K562 (cell line): Measurements from ENCODE around the gene ZNF584. TPM values are rescaled to one million over a fixed set of nuclear protein-coding genes. Genes with fewer than 3 reads are reported as not detected.
A peak's percentile ranks its signal among the peaks of the same experiment; 100 is the strongest.

Experiments
- ATAC-seq: fragments of 200-7000 bp; cut with Tn5 transposase; 3 replicates; pipeline ENCODE4 v1.9.1; 2020; ENCODE audit warnings: moderate library complexity
- BruUV-seq: library from RNA; stranded (reverse); fragments of 400-500 nt; replicated peaks from 2 replicates; lab custom pipeline; 2021; lab: Mats Ljungman, UMichigan
- CTCF ChIA-PET: fragments of 300-600 bp; formaldehyde crosslinking; extraction: SDS; loops from one replicate; lab custom pipeline; 2021; ENCODE audit warnings: low intra/inter-chr PET ratio; lab: Yijun Ruan, JAX
- POLR2A ChIA-PET: fragments of 300-600, 350-650 bp; sonication (Branson Sonifier 250); formaldehyde crosslinking; extraction: SDS; loops from one replicate; lab custom pipeline; 2021; ENCODE audit warnings: antibody characterized with exemption, inconsistent platforms; lab: Yijun Ruan, JAX
- DNase-seq, 4 experiments: peaks; one replicate each; pipeline versions ENCODE4 v3.0.0 to v3.0.0-alpha.2; 2011 to 2018; ENCODE audit warnings: low spot score in 3 of 4, mixed read lengths in 3 of 4; ENCODE audit errors: extremely low read depth in 1 of 4
- FAIRE-seq: peaks from 2 replicates; lab custom pipeline; 2011; peaks lifted over from hg19 to GRCh38; lab: Jason Lieb, UNC
- H2AFZ ChIP-seq: 2 replicates; pipeline ENCODE4 v1.6.0; 2011; ENCODE audit warnings: low read depth, low read length, control low read depth, inconsistent platforms
- H3K27ac ChIP-seq: fragments of 200-600 bp; 3 replicates; pipeline ENCODE4 v1.8.0; 2011; ENCODE audit warnings: low read depth, mild to moderate bottlenecking, control low read depth, inconsistent platforms, low read length, moderate library complexity, mixed read lengths; ENCODE audit errors: extremely low read depth
- H3K27me3 ChIP-seq, 2 experiments: fragments of 300-600 bp in 1 of 2; 2 replicates in 1 of 2; 3 replicates in 1 of 2; pipeline versions ENCODE4 v1.6.0 to v1.8.0; 2011; ENCODE audit warnings: inconsistent platforms in 2 of 2, low read length in 2 of 2, mild to moderate bottlenecking in 1 of 2, mixed read lengths in 1 of 2, moderate library complexity in 1 of 2; ENCODE audit not compliant: control insufficient read depth in 2 of 2, insufficient read depth in 2 of 2
- H3K36me3 ChIP-seq: fragments of 300-600 bp; 3 replicates; pipeline ENCODE4 v1.8.0; 2011; ENCODE audit warnings: mild to moderate bottlenecking, low read length, inconsistent platforms; ENCODE audit not compliant: control insufficient read depth, insufficient read depth
- H3K4me1 ChIP-seq, 2 experiments: fragments of 200-600 bp in 1 of 2; replicated peaks in 1 of 2; 2 replicates in 1 of 2; 3 replicates in 1 of 2; pipeline versions ENCODE4 v1.5.1 to v1.8.0; 2011; ENCODE audit warnings: inconsistent platforms in 2 of 2, low read length in 2 of 2, mild to moderate bottlenecking in 1 of 2, mixed read lengths in 1 of 2, moderate library complexity in 1 of 2; ENCODE audit not compliant: control insufficient read depth in 2 of 2, insufficient read depth in 2 of 2
- H3K4me2 ChIP-seq: 2 replicates; pipeline ENCODE4 v1.6.1; 2011; ENCODE audit warnings: low read length, control low read depth, inconsistent platforms, mixed read lengths; ENCODE audit not compliant: insufficient read depth
- H3K4me3 ChIP-seq: fragments of 200-600 bp; sonication (generic), shearing (Covaris generic); 2 replicates; pipeline ENCODE4 v1.5.1; 2016; ENCODE audit warnings: control low read depth, inconsistent platforms
- H3K79me2 ChIP-seq: fragments of 200-600 bp; 3 replicates; pipeline ENCODE4 v1.8.0; 2011; ENCODE audit warnings: low read length, inconsistent platforms; ENCODE audit not compliant: control insufficient read depth, insufficient read depth
- H3K9ac ChIP-seq, 2 experiments: 2 replicates each; pipeline versions ENCODE4 v1.6.0 to v1.6.1; 2011; ENCODE audit warnings: low read depth in 2 of 2, low read length in 2 of 2, control low read depth in 1 of 2, inconsistent platforms in 1 of 2, mild to moderate bottlenecking in 1 of 2, mixed read lengths in 1 of 2; ENCODE audit not compliant: insufficient read depth in 1 of 2
- H3K9me1 ChIP-seq: one replicate; pipeline ENCODE4 v1.6.0; 2011; ENCODE audit warnings: inconsistent platforms, mild to moderate bottlenecking, low read length, moderate library complexity; ENCODE audit not compliant: control insufficient read depth, insufficient read depth
- H3K9me3 ChIP-seq: replicated peaks from 2 replicates; pipeline ENCODE4 v1.5.1; 2011; ENCODE audit warnings: low read depth, low read length, inconsistent platforms; ENCODE audit not compliant: control insufficient read depth, insufficient read depth
- H4K20me1 ChIP-seq: replicated peaks from 2 replicates; pipeline ENCODE4 v1.6.1; 2011; ENCODE audit warnings: low read length, inconsistent platforms, mixed read lengths; ENCODE audit not compliant: control insufficient read depth, insufficient read depth
- CEBPB ChIP-seq: fragments of 450-650 bp; IDR thresholded peaks from 2 replicates; pipeline ENCODE4 v1.6.1; 2016; ENCODE audit warnings: missing genetic modification characterization, missing compliant biosample characterization
- EZH2 ChIP-seq: IDR thresholded peaks from 2 replicates; pipeline ENCODE4 v1.6.1; 2012; ENCODE audit warnings: low read depth, mild to moderate bottlenecking, inconsistent platforms, low read length, borderline replicate concordance
- MED1 ChIP-seq: sonication (generic); formaldehyde crosslinking; IDR thresholded peaks from 2 replicates; pipeline ENCODE4 v1.8.1; 2023; ENCODE audit warnings: missing genetic modification reagents, borderline replicate concordance
- PTRF ChIP-seq: fragments of 450-650 bp; IDR thresholded peaks from 2 replicates; pipeline ENCODE4 v1.6.1; 2016; ENCODE audit warnings: mild to moderate bottlenecking, missing genetic modification characterization, missing compliant biosample characterization
- WGBS: fragments of 100-300 bp; shearing (Covaris generic); methylation state at CpG from one replicate; pipeline ENCODE4 v1.1.6; 2016; ENCODE audit warnings: low coverage, mixed read lengths; ENCODE audit not compliant: insufficient coverage; ENCODE audit errors: missing lambda C conversion rate; 5-methylcytosine and 5-hydroxymethylcytosine counted together
- in situ Hi-C: fragments of 300-500 bp; cut with MboI; formaldehyde crosslinking; loops from 4 replicates; pipeline ENCODE4 v1.15.0; 2018; ENCODE audit warnings: inconsistent platforms, mixed read lengths
- intact Hi-C: fragments of 100-400 bp; cut with micrococcal nuclease; formaldehyde crosslinking; loops from 2 replicates; pipeline ENCODE4 v1.14.2; 2022
- polyA plus RNA-seq, 8 experiments: library from polyadenylated mRNA; depleted of rRNA in 4 of 8; stranded (reverse) in 5 of 8; unstranded in 3 of 8; fragments of >200 nt; fragmentation: Nextera tagmentation in 2 of 8; fragmentation: Illumina TruSeq in 1 of 8; extraction: Ambion mirVana in 2 of 8; extraction: Trizol in 1 of 8; gene quantifications; 2 replicates each; pipeline versions ENCODE4 v1.2.1 to v1.2.3, GENCODE V29; 2011 to 2014; ENCODE audit warnings: inconsistent platforms in 1 of 8, missing spikeins in 1 of 8
- total RNA-seq, 7 experiments: library from RNA; depleted of rRNA in 6 of 7; stranded (reverse); fragments of >200 nt in 6 of 7; fragmentation: Illumina TruSeq in 2 of 7; extraction: Trizol in 2 of 7; gene quantifications; 2 replicates each; pipeline versions ENCODE4 v1.2.1 to v1.2.3, GENCODE V29; 2011 to 2021; ENCODE audit warnings: low replicate concordance in 1 of 7
- TF ChIP-seq, protein P1 (sequence below): fragments of 250-450 bp; sonication (Bioruptor Pico); IDR thresholded peaks from 2 replicates; pipeline ENCODE4 v1.5.1; 2021; ENCODE audit warnings: mild to moderate bottlenecking
- TF ChIP-seq, protein P2 (sequence below): fragments of 450-650 bp; IDR thresholded peaks from 2 replicates; pipeline ENCODE4 v1.6.1; 2018; ENCODE audit not compliant: partially characterized antibody

Gene ZNF584
- total and polyA plus RNA-seq, 9 of the 15 experiments (the other 6 are each of a cell fraction or from before 2014, with no cell fraction given), result 5.8 to 43.4 (median 24.6) TPM

DNA sequence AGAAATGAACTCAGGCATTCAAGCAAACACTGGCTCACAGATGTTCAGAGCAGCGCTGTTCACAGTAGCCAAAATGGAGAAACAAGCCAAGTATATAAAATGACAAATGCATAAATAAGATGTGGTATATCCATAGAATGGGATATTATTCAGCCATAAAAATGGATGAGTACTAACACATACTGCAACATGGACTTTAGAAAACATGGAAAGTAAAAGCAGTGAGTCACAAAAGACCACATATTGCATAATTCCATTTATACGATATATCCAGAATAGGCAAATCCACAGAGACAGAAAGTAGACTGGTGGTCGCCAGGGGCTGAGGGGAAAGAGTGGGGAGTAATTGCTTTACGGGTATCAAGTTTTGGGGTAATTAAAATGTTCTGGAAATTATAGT lies 34.2 kb upstream of the ZNF584 start:
- no peak overlapping the region for H3K4me3 ChIP-seq
- H4K20me1 ChIP-seq, result no peaks in the 10 kb centered on the region
- H3K79me2 ChIP-seq, result no peaks in the 10 kb centered on the region
- H3K4me1 ChIP-seq, result peaks cover 3 to 11% of the 10 kb centered on the region in 2 experiments; a peak in 3 of 5 replicates
- no peaks in the 10 kb centered on the region for H3K9me1 ChIP-seq
- DNase-seq (no peak), FAIRE-seq (no peak), ATAC-seq (no peak)
- H2AFZ ChIP-seq, result no peak overlapping the region
- no peaks in the 10 kb centered on the region for H3K36me3 ChIP-seq
- no peaks in the 10 kb centered on the region for H3K27me3 ChIP-seq
- in situ Hi-C loops (no loop called here), intact Hi-C loops (no loop called here)
- H3K27ac ChIP-seq, result no peak overlapping the region
- no peak overlapping the region for H3K4me2 ChIP-seq
- no peaks in the 10 kb centered on the region for H3K9me3 ChIP-seq
- TF ChIP-seq EZH2 (no peak), CEBPB (peak; percentile 50; the same call in 1 of the 2 replicates), PTRF (tag) (no peak), MED1 (CRISPR knock-in tag) (no peak)
- TF ChIP-seq, protein P1, sequence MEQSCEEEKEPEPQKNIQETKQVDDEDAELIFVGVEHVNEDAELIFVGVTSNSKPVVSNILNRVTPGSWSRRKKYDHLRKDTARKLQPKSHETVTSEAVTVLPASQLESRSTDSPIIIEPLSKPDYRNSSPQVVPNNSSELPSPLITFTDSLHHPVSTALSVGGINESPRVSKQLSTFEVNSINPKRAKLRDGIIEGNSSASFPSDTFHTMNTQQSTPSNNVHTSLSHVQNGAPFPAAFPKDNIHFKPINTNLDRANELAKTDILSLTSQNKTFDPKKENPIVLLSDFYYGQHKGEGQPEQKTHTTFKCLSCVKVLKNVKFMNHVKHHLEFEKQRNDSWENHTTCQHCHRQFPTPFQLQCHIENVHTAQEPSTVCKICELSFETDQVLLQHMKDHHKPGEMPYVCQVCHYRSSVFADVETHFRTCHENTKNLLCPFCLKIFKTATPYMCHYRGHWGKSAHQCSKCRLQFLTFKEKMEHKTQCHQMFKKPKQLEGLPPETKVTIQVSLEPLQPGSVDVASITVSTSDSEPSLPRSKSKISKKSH (CRISPR knock-in tag), result no peak
- TF ChIP-seq, protein P2, sequence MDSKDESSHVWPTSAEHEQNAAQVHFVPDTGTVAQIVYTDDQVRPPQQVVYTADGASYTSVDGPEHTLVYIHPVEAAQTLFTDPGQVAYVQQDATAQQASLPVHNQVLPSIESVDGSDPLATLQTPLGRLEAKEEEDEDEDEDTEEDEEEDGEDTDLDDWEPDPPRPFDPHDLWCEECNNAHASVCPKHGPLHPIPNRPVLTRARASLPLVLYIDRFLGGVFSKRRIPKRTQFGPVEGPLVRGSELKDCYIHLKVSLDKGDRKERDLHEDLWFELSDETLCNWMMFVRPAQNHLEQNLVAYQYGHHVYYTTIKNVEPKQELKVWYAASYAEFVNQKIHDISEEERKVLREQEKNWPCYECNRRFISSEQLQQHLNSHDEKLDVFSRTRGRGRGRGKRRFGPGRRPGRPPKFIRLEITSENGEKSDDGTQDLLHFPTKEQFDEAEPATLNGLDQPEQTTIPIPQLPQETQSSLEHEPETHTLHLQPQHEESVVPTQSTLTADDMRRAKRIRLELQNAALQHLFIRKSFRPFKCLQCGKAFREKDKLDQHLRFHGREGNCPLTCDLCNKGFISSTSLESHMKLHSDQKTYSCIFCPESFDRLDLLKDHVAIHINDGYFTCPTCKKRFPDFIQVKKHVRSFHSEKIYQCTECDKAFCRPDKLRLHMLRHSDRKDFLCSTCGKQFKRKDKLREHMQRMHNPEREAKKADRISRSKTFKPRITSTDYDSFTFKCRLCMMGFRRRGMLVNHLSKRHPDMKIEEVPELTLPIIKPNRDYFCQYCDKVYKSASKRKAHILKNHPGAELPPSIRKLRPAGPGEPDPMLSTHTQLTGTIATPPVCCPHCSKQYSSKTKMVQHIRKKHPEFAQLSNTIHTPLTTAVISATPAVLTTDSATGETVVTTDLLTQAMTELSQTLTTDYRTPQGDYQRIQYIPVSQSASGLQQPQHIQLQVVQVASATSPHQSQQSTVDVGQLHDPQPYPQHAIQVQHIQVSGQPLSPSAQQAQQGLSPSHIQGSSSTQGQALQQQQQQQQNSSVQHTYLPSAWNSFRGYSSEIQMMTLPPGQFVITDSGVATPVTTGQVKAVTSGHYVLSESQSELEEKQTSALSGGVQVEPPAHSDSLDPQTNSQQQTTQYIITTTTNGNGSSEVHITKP, result no peak
- POLR2A ChIA-PET, result interaction anchor here (0.6 to 1.1 kb wide), 2 partner anchors 11 to 35 kb away, joined by 4 to 5 read pairs; partner anchors contain the start of gene ZNF497
- CTCF ChIA-PET, result no interaction called here
- WGBS, result 53% methylated on average over 4 of the region's 4 CpGs
- BruUV-seq, result no TSS peak
- no peak overlapping the region for H3K9ac ChIP-seq
